Measurements from ENCODE around the gene TMEM238. TPM values are rescaled to one million over a fixed set of nuclear protein-coding genes. Genes with fewer than 3 reads are reported as not detected.

Gene TMEM238
- 1.6 to 11.1 TPM (median 8.6 TPM) in 5 replicates for total RNA-seq (2022; extraction: Qiagen RNA extraction)

GRCh38 chr19:55384131-55384919 lies at the start of gene TMEM238:
TMEM238 (minus strand) TSS chr19:55384292; CDS start chr19:55384259, 33 bp downstream.

GRCh38 chr19:55407550-55407799 lies 23.4 kb upstream of the TMEM238 start, which contains the start of gene UBE2S:
UBE2S (minus strand) TSS chr19:55407788; CDS start chr19:55407589, 199 bp downstream.

GRCh38 chr19:55385724-55386492 lies 1.8 kb upstream of the TMEM238 start, which contains the start of gene RPL28:
RPL28 (plus strand) TSS chr19:55385932; CDS start chr19:55386358, 426 bp downstream.

GRCh38 chr19:55376241-55376933 lies 7.7 kb downstream of the TMEM238 start, which contains the start of gene TMEM190:
TMEM190 (plus strand) TSS chr19:55376826; CDS start chr19:55376854, 28 bp downstream.

GRCh38 chr19:55370305-55370988 lies 13.6 kb downstream of the TMEM238 start, which contains the start of gene IL11:
IL11 (minus strand) TSS chr19:55370463; CDS start chr19:55370310, 153 bp downstream.

GRCh38 chr19:55362990-55363716 lies 20.9 kb downstream of the TMEM238 start, which contains the start of gene GARIN5B:
GARIN5B (minus strand) TSS chr19:55363260; CDS start chr19:55363066, 194 bp downstream.

GRCh38 chr19:55354698-55355212 lies 29.3 kb downstream of the TMEM238 start, which contains the start of gene COX6B2:
COX6B2 (minus strand) TSS chr19:55354719; CDS start chr19:55354521, 198 bp downstream.

GRCh38 chr19:55339105-55339888 lies 44.8 kb downstream of the TMEM238 start, which contains the start of gene KMT5C:
KMT5C (plus strand) TSS chr19:55339876; CDS start chr19:55341937, 2,061 bp downstream.

Other genes starting within 250 kb of the TMEM238 start
- gene TNNT1, start 235.1 kb downstream of the TMEM238 start, total RNA-seq (2022; extraction: Qiagen RNA extraction), result 114 to 145 TPM (median 137 TPM) in 5 replicates
- gene TNNI3, start 226.6 kb downstream of the TMEM238 start, total RNA-seq (2022; extraction: Qiagen RNA extraction), result 6.1 to 9.2 TPM (median 8.0 TPM) in 5 replicates
- 4.5 to 6.9 TPM (median 6.2 TPM) in 5 replicates for gene DNAAF3, start 217.7 kb downstream of the TMEM238 start, total RNA-seq (2022; extraction: Qiagen RNA extraction)
- 2.8 to 4.9 TPM (median 3.8 TPM) in 5 replicates for gene SYT5, start 204.0 kb downstream of the TMEM238 start, total RNA-seq (2022; extraction: Qiagen RNA extraction)
- 3.7 to 5.3 TPM (median 5.2 TPM) in 5 replicates for gene PTPRH, start 174.8 kb downstream of the TMEM238 start, total RNA-seq (2022; extraction: Qiagen RNA extraction)
- gene TMEM86B, start 155.5 kb downstream of the TMEM238 start, total RNA-seq (2022; extraction: Qiagen RNA extraction), result 2.7 to 6.4 TPM (median 5.2 TPM) in 5 replicates
- gene PPP6R1, start 125.3 kb downstream of the TMEM238 start, total RNA-seq (2022; extraction: Qiagen RNA extraction), result 87.7 to 128 TPM (median 124 TPM) in 5 replicates
- gene HSPBP1, start 104.2 kb downstream of the TMEM238 start, total RNA-seq (2022; extraction: Qiagen RNA extraction), result 119 to 156 TPM (median 146 TPM) in 5 replicates
- gene BRSK1, start 100.3 kb downstream of the TMEM238 start, total RNA-seq (2022; extraction: Qiagen RNA extraction), result 3.3 to 5.4 TPM (median 4.0 TPM) in 5 replicates
- not detected in 5 replicates for gene TMEM150B, start 59.0 kb downstream of the TMEM238 start, total RNA-seq (2022; extraction: Qiagen RNA extraction)
- gene KMT5C, start 44.4 kb downstream of the TMEM238 start, total RNA-seq (2022; extraction: Qiagen RNA extraction), result 5.8 to 11.4 TPM (median 9.7 TPM) in 5 replicates
- gene COX6B2, start 29.6 kb downstream of the TMEM238 start, total RNA-seq (2022; extraction: Qiagen RNA extraction), result 0.58 to 1.4 TPM (median 1.2 TPM) in 5 replicates
- gene GARIN5B, start 21.0 kb downstream of the TMEM238 start, total RNA-seq (2022; extraction: Qiagen RNA extraction), result 0.06 to 0.29 TPM (median 0.12 TPM) in 5 replicates
- gene IL11, start 13.8 kb downstream of the TMEM238 start, total RNA-seq (2022; extraction: Qiagen RNA extraction), result 42.1 to 61.8 TPM (median 53.6 TPM) in 5 replicates
- gene TMEM190, start 7.5 kb downstream of the TMEM238 start, total RNA-seq (2022; extraction: Qiagen RNA extraction), result 1.2 to 2.6 TPM (median 2.0 TPM) in 5 replicates
- 2,587 to 2,941 TPM (median 2,775 TPM) in 5 replicates for gene RPL28, start 1.6 kb upstream of the TMEM238 start, total RNA-seq (2022; extraction: Qiagen RNA extraction)
- gene UBE2S, start 23.5 kb upstream of the TMEM238 start, total RNA-seq (2022; extraction: Qiagen RNA extraction), result 320 to 492 TPM (median 460 TPM) in 5 replicates
- gene SHISA7, start 59.0 kb upstream of the TMEM238 start, total RNA-seq (2022; extraction: Qiagen RNA extraction), result 0.02 TPM in 1 of 5 replicates, not detected in the others
- gene ISOC2, start 77.3 kb upstream of the TMEM238 start, total RNA-seq (2022; extraction: Qiagen RNA extraction), result 54.6 to 66.3 TPM (median 63.5 TPM) in 5 replicates
- gene C19orf85, start 80.5 kb upstream of the TMEM238 start, total RNA-seq (2022; extraction: Qiagen RNA extraction), result not detected in 5 replicates
- 5.7 to 8.8 TPM (median 7.8 TPM) in 5 replicates for gene ZNF628, start 92.3 kb upstream of the TMEM238 start, total RNA-seq (2022; extraction: Qiagen RNA extraction)
- 34.2 to 64.7 TPM (median 61.2 TPM) in 5 replicates for gene NAT14, start 100.9 kb upstream of the TMEM238 start, total RNA-seq (2022; extraction: Qiagen RNA extraction)
- gene SSC5D, start 104.1 kb upstream of the TMEM238 start, total RNA-seq (2022; extraction: Qiagen RNA extraction), result 0.45 to 1.3 TPM (median 0.81 TPM) in 5 replicates
- 1.6 to 2.8 TPM (median 2.3 TPM) in 5 replicates for gene SBK2, start 152.8 kb upstream of the TMEM238 start, total RNA-seq (2022; extraction: Qiagen RNA extraction)
- gene SBK3, start 161.3 kb upstream of the TMEM238 start, total RNA-seq (2022; extraction: Qiagen RNA extraction), result 1.7 to 2.0 TPM (median 1.9 TPM) in 5 replicates
- 15.7 to 31.2 TPM (median 28.5 TPM) in 5 replicates for gene ZNF579, start 196.6 kb upstream of the TMEM238 start, total RNA-seq (2022; extraction: Qiagen RNA extraction)
- 17.6 to 24.7 TPM (median 24.3 TPM) in 5 replicates for gene FIZ1, start 215.2 kb upstream of the TMEM238 start, total RNA-seq (2022; extraction: Qiagen RNA extraction)
- 13.4 to 21.2 TPM (median 20.6 TPM) in 5 replicates for gene ZNF524, start 216.0 kb upstream of the TMEM238 start, total RNA-seq (2022; extraction: Qiagen RNA extraction)
- 7.3 to 13.8 TPM (median 12.5 TPM) in 5 replicates for gene ZNF865, start 221.4 kb upstream of the TMEM238 start, total RNA-seq (2022; extraction: Qiagen RNA extraction)
- 5.6 to 6.2 TPM (median 5.8 TPM) in 5 replicates for gene ZNF784, start 240.3 kb upstream of the TMEM238 start, total RNA-seq (2022; extraction: Qiagen RNA extraction)

Data from A549 treated with CORT108297 at 1 μM for 4 hours (cell line).